Body of pancreas (tissue), 4 donors: ENCODE results near the gene DEDD. TPM values are rescaled to one million over a fixed set of nuclear protein-coding genes. Genes with fewer than 3 reads are reported as not detected.
A peak's percentile ranks its signal among the peaks of the same experiment; 100 is the strongest.

ENCODE experiments used
- ATAC-seq: fragments of 150-250 bp; one replicate; pipeline ENCODE4 v1.9.1; 2016
- DNase-seq, 4 donors: peaks; one replicate each; pipeline ENCODE4 v3.0.0-alpha.2; 2019
- H3K27ac ChIP-seq, 4 donors: fragments of 200-600 bp; sonication (generic); 1 replicate in 3 of 4; 2 replicates in 1 of 4; pipeline versions ENCODE4 v1.5.1 to v1.6.1; 2016 to 2019; ENCODE audit warnings: mild to moderate bottlenecking in 1 of 4, mixed read lengths in 1 of 4, moderate library complexity in 1 of 4
- H3K27me3 ChIP-seq, 2 donors: fragments of 200-600 bp; sonication (generic); one replicate each; pipeline ENCODE4 v1.6.0; 2016; ENCODE audit warnings: mild to moderate bottlenecking in 1 of 2
- H3K36me3 ChIP-seq, 2 donors: fragments of 200-600 bp; sonication (generic); replicated peaks in 1 of 2; 2 replicates each; pipeline ENCODE4 v1.5.1; 2016; ENCODE audit warnings: low read depth in 2 of 2; ENCODE audit not compliant: insufficient read depth in 1 of 2
- H3K4me1 ChIP-seq: fragments of 200-600 bp; sonication (generic); one replicate; pipeline ENCODE4 v1.6.0; 2016
- H3K4me3 ChIP-seq, 2 donors: fragments of 200-600 bp; sonication (generic); 1 replicate in 1 of 2; 2 replicates in 1 of 2; pipeline ENCODE4 v1.5.1; 2016 to 2019
- H3K9me3 ChIP-seq, 3 donors: fragments of 200-600 bp; sonication (generic); 1 replicate in 2 of 3; 2 replicates in 1 of 3; pipeline ENCODE4 v1.5.1; 2016
- POLR2A ChIP-seq, 3 donors: fragments of 450-650 bp; IDR thresholded peaks; one replicate each; pipeline ENCODE4 v1.6.1; 2016; ENCODE audit warnings: antibody characterized with exemption in 3 of 3, mild to moderate bottlenecking in 2 of 3
- WGBS, 2 donors: methylation state at CpG; one replicate each; pipeline ENCODE4 v1.1.5; 2017; 5-methylcytosine and 5-hydroxymethylcytosine counted together
- intact Hi-C: fragments of 100-400 bp; cut with DNase I; formaldehyde crosslinking; loops from one replicate; pipeline ENCODE4 v1.15.1; 2023
- total RNA-seq, 2 donors: library from RNA; depleted of rRNA; stranded (reverse); fragments of >200 nt; gene quantifications; one replicate each; pipeline ENCODE4 v1.1.0, GENCODE V29; 2016
- TF ChIP-seq, protein P1 (sequence below), 7 experiments: fragments of 450-650 bp in 4 of 7; fragments of 200-600 bp in 3 of 7; sonication (generic) in 3 of 7; IDR thresholded peaks; one replicate each; pipeline ENCODE4 v1.5.1; 2016 to 2019; ENCODE audit warnings: antibody characterized with exemption in 7 of 7

Gene DEDD
- total RNA-seq, 2 donors from 2014 or later: 12.9 to 15.8 TPM

DNA sequence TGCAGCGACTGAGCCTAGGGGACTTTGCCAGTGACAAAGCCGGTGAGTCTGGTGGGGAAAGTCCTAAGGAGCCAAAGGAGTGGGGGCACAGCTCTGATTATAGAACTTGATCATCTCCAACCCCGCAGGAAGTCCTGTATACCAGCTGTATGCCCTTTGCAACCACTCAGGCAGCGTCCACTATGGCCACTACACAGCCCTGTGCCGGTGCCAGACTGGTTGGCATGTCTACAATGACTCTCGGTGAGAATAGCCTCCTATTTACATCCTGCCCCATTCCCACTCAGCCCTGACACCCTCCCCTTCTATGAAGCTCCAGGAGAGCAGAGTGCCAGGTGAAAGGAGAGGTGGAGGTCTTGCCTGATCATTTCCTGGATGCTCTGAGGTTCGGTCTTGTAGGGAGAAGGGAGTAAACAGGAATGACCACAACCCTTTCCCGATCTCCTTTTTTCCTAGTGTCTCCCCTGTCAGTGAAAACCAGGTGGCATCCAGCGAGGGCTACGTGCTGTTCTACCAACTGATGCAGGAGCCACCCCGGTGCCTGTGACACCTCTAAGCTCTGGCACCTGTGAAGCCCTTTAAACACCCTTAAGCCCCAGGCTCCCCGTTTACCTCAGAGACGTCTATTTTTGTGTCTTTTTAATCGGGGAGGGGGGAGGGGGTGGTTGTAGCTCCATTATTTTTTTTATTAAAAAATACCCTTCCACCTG is 32.6 kb upstream of the DEDD start:
- TF ChIP-seq, protein P1, sequence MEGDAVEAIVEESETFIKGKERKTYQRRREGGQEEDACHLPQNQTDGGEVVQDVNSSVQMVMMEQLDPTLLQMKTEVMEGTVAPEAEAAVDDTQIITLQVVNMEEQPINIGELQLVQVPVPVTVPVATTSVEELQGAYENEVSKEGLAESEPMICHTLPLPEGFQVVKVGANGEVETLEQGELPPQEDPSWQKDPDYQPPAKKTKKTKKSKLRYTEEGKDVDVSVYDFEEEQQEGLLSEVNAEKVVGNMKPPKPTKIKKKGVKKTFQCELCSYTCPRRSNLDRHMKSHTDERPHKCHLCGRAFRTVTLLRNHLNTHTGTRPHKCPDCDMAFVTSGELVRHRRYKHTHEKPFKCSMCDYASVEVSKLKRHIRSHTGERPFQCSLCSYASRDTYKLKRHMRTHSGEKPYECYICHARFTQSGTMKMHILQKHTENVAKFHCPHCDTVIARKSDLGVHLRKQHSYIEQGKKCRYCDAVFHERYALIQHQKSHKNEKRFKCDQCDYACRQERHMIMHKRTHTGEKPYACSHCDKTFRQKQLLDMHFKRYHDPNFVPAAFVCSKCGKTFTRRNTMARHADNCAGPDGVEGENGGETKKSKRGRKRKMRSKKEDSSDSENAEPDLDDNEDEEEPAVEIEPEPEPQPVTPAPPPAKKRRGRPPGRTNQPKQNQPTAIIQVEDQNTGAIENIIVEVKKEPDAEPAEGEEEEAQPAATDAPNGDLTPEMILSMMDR (IDR thresholded peaks at IDR 0.05): no peak
- TF ChIP-seq POLR2A (IDR thresholded peaks at IDR 0.05): no peak
- Histone ChIP-seq H3K27me3 (no peaks in the 10 kb centered on the region), H3K36me3 (peaks cover 0 to 2% of the 10 kb centered on the region in 2 donors), H3K27ac (peak overlapping the region; percentile 0 to 91 (median 88)), H3K4me3 (no peak overlapping the region), H3K9me3 (no peaks in the 10 kb centered on the region), H3K4me1 (peaks cover 43% of the 10 kb centered on the region)
- intact Hi-C loops: no loop called here
- 47 to 55% methylated on average over 13 to 14 of the region's 14 CpGs for WGBS, 2 donors
- DNase-seq (no peak), ATAC-seq (no peak)

DNA sequence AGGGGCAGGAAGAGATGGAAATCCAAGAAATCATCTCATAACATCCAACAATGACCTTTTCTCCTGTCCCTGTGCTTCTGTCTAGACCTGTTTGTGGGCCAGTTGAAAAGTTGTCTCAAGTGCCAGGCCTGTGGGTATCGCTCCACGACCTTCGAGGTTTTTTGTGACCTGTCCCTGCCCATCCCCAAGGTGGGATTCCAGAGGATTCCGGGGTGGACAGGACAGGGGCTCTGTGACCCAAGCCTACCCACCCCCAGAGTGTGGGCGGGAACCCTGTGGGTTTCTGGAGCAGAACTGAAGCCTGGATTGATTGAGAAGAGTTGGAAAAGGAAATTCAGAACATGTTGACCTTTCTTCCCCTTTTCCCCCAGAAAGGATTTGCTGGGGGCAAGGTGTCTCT is 31.3 kb upstream of the DEDD start:
- WGBS, 2 donors: 74 to 79% methylated on average over 5 of the region's 5 CpGs
- H3K36me3 ChIP-seq: peaks cover 0 to 2% of the 10 kb centered on the region in 2 donors
- DNase-seq (no peak), ATAC-seq (no peak)
- no peaks in the 10 kb centered on the region for H3K9me3 ChIP-seq
- H3K27me3 ChIP-seq: no peaks in the 10 kb centered on the region
- H3K27ac ChIP-seq: no peak overlapping the region
- peaks cover 49% of the 10 kb centered on the region for H3K4me1 ChIP-seq
- H3K4me3 ChIP-seq: no peak overlapping the region
- no peak for TF ChIP-seq POLR2A (IDR thresholded peaks at IDR 0.05)
- TF ChIP-seq, protein P1 (IDR thresholded peaks at IDR 0.05): no peak
- intact Hi-C loops: no loop called here

DNA sequence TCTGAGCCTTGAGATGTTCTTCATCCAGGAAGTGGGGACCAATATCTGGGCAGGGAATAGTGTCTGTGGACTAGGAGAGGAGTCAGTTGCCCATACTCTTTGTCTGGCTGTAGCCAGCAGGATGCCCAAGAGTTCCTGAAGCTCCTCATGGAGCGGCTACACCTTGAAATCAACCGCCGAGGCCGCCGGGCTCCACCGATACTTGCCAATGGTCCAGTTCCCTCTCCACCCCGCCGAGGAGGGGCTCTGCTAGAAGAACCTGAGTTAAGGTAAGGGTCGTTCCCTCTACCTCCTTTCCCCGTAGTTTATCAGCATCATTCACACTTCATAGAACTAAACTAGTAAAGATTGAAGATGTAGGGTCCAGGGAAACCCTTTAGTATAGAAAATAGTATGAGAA is 30.3 kb upstream of the DEDD start:
- intact Hi-C loops: no loop called here
- Histone ChIP-seq H3K9me3 (no peaks in the 10 kb centered on the region), H3K27ac (no peak overlapping the region), H3K4me3 (no peak overlapping the region), H3K4me1 (peaks cover 50% of the 10 kb centered on the region), H3K36me3 (peaks cover 0 to 4% of the 10 kb centered on the region in 2 donors), H3K27me3 (no peaks in the 10 kb centered on the region)
- 90 to 91% methylated on average over 10 of the region's 10 CpGs for WGBS, 2 donors
- no peak for ATAC-seq
- no peak for DNase-seq
- TF ChIP-seq, protein P1 (IDR thresholded peaks at IDR 0.05): no peak
- TF ChIP-seq POLR2A (IDR thresholded peaks at IDR 0.05): no peak

DNA sequence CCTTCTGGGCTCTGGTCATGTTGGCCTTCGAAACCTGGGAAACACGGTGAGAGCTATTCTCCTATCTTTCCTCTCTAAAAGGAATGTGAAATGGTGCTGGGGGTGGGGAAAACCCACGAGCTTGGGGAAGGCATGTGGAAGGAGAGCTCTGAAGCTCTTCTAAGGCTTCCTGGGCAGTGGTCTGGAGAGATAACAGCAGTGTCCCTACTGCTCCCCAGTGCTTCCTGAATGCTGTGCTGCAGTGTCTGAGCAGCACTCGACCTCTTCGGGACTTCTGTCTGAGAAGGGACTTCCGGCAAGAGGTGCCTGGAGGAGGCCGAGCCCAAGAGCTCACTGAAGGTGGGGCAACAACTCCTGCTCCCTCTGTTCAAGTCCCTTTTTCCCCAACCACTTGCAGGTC is 29.6 kb upstream of the DEDD start:
- H3K27ac ChIP-seq: no peak overlapping the region
- DNase-seq (no peak), ATAC-seq (no peak)
- WGBS, 2 donors: 71 to 78% methylated on average over 6 to 7 of the region's 7 CpGs
- H3K4me3 ChIP-seq: no peak overlapping the region
- no peaks in the 10 kb centered on the region for H3K9me3 ChIP-seq
- peaks cover 0 to 7% of the 10 kb centered on the region in 2 donors for H3K36me3 ChIP-seq
- peaks cover 42% of the 10 kb centered on the region for H3K4me1 ChIP-seq
- TF ChIP-seq, protein P1 (IDR thresholded peaks at IDR 0.05): no peak
- no peak for TF ChIP-seq POLR2A (IDR thresholded peaks at IDR 0.05)
- no peaks in the 10 kb centered on the region for H3K27me3 ChIP-seq
- intact Hi-C loops: no loop called here

DNA sequence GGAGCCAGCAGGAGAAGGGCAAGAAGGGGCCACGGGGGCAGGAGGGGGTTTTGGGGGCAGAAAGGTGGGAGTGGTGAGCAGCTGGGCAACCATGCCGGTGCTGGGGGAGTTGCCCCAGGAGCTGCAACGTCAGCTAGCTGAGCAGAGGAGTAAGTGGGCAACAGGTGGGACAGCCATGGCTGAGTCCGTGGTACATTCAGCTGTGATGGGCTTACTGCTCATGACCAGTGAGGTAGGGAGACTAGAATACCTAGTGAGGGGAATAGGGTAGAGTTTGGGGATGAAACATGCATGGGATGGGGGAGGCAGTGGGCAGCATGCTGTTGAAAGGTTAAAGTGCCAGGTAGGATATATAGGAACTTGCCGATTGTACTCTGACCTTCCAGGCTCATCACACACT is 29.2 kb upstream of the DEDD start:
- Histone ChIP-seq H3K4me3 (no peak overlapping the region), H3K27me3 (no peaks in the 10 kb centered on the region), H3K4me1 (peaks cover 39% of the 10 kb centered on the region), H3K27ac (no peak overlapping the region), H3K36me3 (peaks cover 0 to 8% of the 10 kb centered on the region in 2 donors), H3K9me3 (no peaks in the 10 kb centered on the region)
- 81 to 85% methylated on average over 5 of the region's 5 CpGs for WGBS, 2 donors
- DNase-seq (no peak), ATAC-seq (no peak)
- TF ChIP-seq, protein P1 (IDR thresholded peaks at IDR 0.05): no peak
- intact Hi-C loops: no loop called here
